Cardiac fibroblast (primary cell): ENCODE results near the gene ATP9B.
"Not testable (repeated sequence)": the region's sequence is repeated elsewhere in the genome, so short reads cannot be mapped to it uniquely, and the experiment has no call there.

Source experiments
- DNase-seq, 2 donors: peaks; one replicate each; pipeline versions ENCODE4 v3.0.0 to v3.0.0-alpha.2; 2010; ENCODE audit warnings: low read depth in 2 of 2
- H3K4me3 ChIP-seq, 2 donors: replicated peaks in 1 of 2; 1 replicate in 1 of 2; 2 replicates in 1 of 2; pipeline ENCODE4 v1.5.1; 2011; ENCODE audit warnings: low read depth in 2 of 2, low read length in 2 of 2, mild to moderate bottlenecking in 2 of 2, moderate library complexity in 1 of 2
- TF ChIP-seq, protein P1 (sequence below): IDR thresholded peaks from one replicate; pipeline ENCODE4 v1.5.1; 2011; ENCODE audit warnings: low read depth, mild to moderate bottlenecking, low read length, inconsistent platforms

Gene ATP9B

DNA sequence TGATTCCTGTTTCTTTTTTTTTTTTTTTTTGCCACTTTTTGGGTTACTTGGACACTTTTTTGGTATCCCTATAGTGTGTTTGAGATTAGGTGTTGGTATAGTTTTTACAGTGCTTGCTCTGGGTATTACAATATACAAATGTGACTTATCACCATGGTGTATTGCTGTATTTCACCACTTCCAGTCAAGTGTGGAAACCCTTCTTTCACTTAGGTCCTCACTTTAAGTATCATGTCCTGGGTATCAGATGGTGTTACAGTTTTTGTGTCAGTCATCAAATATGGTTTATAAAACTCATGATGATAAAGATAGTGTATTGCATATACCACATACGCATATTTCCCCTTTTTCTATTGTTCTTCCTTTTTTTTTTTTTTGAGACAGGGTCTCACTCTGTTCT is 1.8 kb downstream of the ATP9B start:
- TF ChIP-seq, protein P1, sequence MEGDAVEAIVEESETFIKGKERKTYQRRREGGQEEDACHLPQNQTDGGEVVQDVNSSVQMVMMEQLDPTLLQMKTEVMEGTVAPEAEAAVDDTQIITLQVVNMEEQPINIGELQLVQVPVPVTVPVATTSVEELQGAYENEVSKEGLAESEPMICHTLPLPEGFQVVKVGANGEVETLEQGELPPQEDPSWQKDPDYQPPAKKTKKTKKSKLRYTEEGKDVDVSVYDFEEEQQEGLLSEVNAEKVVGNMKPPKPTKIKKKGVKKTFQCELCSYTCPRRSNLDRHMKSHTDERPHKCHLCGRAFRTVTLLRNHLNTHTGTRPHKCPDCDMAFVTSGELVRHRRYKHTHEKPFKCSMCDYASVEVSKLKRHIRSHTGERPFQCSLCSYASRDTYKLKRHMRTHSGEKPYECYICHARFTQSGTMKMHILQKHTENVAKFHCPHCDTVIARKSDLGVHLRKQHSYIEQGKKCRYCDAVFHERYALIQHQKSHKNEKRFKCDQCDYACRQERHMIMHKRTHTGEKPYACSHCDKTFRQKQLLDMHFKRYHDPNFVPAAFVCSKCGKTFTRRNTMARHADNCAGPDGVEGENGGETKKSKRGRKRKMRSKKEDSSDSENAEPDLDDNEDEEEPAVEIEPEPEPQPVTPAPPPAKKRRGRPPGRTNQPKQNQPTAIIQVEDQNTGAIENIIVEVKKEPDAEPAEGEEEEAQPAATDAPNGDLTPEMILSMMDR: no peak
- DNase-seq: no peak
- H3K4me3 ChIP-seq: no peak overlapping the region

- TF ChIP-seq, protein P1: no peak
- DNase-seq: no peak
- no peak overlapping the region for H3K4me3 ChIP-seq
Measured at GRCh38 chr18:79071503-79072210, 2.5 kb downstream of the ATP9B start.

GRCh38 chr18:79072655-79073054 is 3.5 kb downstream of the ATP9B start:
- DNase-seq, H3K4me3 ChIP-seq: not testable (repeated sequence)

- no peak overlapping the region for H3K4me3 ChIP-seq
- TF ChIP-seq, protein P1: no peak
- no peak for DNase-seq
Measured at GRCh38 chr18:79077181-79077580, 8.0 kb downstream of the ATP9B start.

GRCh38 chr18:79078791-79079190 is 9.6 kb downstream of the ATP9B start:
- DNase-seq: not testable (repeated sequence)

GRCh38 chr18:79092874-79093273 is 23.7 kb downstream of the ATP9B start:
- DNase-seq: no peak
- H3K4me3 ChIP-seq: no peak overlapping the region
- TF ChIP-seq, protein P1: no peak

More at GRCh38 chr18:79078791-79079190, 9.6 kb downstream of the ATP9B start:
- H3K4me3 ChIP-seq: not testable (repeated sequence)

DNA sequence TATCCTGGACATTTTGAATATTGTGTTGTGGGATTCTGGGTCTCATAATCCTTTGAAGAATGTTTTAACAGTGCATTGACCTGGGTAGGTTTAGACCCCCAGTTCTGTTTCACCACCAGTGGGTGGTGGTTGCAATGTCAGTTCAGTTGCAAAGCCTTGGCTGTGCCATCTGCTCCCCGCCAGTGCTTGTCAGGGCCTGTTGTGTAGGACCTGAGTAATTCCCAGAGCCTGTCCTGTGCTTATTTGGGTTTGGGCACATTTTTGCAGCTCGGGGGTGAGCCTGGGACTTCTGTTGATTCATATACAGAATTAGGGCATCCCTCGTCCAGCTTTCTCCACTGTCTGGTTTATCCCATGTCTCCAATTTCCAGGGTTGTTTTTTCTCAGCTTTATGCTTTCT is 24.8 kb downstream of the ATP9B start:
- TF ChIP-seq, protein P1: no peak
- DNase-seq: no peak
- no peak overlapping the region for H3K4me3 ChIP-seq

DNA sequence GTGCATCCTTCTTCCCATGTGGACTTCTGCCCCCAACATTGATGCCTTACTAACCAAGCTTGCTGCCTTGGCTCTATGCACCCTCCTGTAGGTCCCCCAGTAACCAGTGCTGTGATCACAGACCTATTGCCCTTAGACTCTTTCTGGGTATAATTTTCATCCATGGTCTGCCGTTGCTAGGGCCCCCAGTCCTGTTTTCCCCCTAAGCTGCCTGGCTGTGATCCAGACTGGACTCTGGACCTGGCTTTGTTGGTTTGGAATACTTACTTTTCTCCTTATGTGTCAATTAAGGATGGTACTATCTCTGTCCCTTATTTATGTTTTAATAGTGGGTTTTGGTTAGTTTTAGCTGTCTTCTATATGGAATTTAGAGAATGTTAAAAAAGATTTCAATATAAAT is 26.0 kb downstream of the ATP9B start:
- TF ChIP-seq, protein P1: no peak
- H3K4me3 ChIP-seq: no peak overlapping the region
- DNase-seq: no peak
